ENCODE data around the gene CAV2.

The CAV2 gene

DNA sequence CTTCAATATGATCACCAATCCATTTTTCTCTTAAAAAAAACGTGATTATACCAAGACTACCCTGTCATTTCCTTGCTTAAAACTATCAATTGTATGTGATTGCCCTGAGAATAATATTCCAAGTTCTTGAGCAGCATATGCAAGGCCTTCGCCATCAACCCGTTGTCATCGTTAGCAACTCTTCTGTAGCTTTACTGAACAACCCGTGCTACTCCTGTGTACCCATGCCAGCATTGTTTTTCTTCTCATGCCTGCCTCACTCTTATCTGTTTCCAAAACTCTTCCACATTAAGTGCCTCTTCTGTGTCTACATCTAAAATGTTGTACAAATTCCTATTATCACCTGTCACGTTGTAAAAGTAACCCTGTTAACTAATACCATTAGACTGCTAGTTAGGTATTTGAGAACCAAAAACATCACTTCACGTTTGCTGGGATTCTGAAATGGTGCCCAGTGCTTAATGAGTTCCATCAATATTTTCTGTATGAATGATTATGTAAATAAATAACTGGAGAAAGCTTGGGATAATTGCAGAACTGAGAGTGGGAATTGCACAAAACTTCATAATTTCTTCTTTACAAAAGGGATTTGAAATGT, 10.5 kb downstream of the CAV2 start:
- no peaks in the 10 kb centered on the region for H3K36me3 ChIP-seq (ENCODE audit: control insufficient read depth, insufficient read depth, low read length)
- peaks cover 6% of the 10 kb centered on the region for H3K4me1 ChIP-seq (ENCODE audit: control insufficient read depth, insufficient read depth, low read length)
- WGBS, 2 experiments, result 90 to 91% methylated on average over 6 to 7 of the region's 7 CpGs
- H3K4me3 ChIP-seq (ENCODE audit: insufficient read depth, low read depth, low read length), result no peak overlapping the region
- no peaks in the 10 kb centered on the region for H3K9me3 ChIP-seq (ENCODE audit: control insufficient read depth, low read length)
- H3K27ac ChIP-seq (ENCODE audit: insufficient read depth, low read depth, low read length, poor library complexity, severe bottlenecking), result no peak overlapping the region
- no peaks in the 10 kb centered on the region for H3K27me3 ChIP-seq (ENCODE audit: control insufficient read depth, insufficient read depth, low read length, poor library complexity, severe bottlenecking)

DNA sequence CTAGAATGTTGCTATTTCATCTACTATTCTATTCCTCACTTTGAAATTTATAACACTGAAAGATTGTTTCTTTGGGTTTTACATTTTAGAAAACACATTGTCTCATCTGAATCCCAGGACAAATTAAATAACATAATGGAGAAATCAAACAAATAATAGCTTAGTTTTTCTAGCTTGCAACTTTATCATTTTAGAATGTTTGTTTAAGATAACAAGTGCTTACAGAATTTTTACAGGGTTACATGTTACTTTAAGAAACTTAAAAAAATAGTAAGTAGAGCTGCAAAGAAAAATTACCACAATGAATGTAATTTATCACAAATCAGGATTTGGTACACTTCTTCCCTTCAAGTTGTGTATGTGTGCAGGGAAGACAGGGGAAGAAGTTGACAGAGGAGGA, 11.3 kb downstream of the CAV2 start:
- Histone ChIP-seq H3K27ac (ENCODE audit: insufficient read depth, low read depth, low read length, poor library complexity, severe bottlenecking) (no peak overlapping the region), H3K9me3 (ENCODE audit: control insufficient read depth, low read length) (no peaks in the 10 kb centered on the region), H3K27me3 (ENCODE audit: control insufficient read depth, insufficient read depth, low read length, poor library complexity, severe bottlenecking) (no peaks in the 10 kb centered on the region), H3K36me3 (ENCODE audit: control insufficient read depth, insufficient read depth, low read length) (no peaks in the 10 kb centered on the region), H3K4me3 (ENCODE audit: insufficient read depth, low read depth, low read length) (no peak overlapping the region), H3K4me1 (ENCODE audit: control insufficient read depth, insufficient read depth, low read length) (peaks cover 6% of the 10 kb centered on the region)

DNA sequence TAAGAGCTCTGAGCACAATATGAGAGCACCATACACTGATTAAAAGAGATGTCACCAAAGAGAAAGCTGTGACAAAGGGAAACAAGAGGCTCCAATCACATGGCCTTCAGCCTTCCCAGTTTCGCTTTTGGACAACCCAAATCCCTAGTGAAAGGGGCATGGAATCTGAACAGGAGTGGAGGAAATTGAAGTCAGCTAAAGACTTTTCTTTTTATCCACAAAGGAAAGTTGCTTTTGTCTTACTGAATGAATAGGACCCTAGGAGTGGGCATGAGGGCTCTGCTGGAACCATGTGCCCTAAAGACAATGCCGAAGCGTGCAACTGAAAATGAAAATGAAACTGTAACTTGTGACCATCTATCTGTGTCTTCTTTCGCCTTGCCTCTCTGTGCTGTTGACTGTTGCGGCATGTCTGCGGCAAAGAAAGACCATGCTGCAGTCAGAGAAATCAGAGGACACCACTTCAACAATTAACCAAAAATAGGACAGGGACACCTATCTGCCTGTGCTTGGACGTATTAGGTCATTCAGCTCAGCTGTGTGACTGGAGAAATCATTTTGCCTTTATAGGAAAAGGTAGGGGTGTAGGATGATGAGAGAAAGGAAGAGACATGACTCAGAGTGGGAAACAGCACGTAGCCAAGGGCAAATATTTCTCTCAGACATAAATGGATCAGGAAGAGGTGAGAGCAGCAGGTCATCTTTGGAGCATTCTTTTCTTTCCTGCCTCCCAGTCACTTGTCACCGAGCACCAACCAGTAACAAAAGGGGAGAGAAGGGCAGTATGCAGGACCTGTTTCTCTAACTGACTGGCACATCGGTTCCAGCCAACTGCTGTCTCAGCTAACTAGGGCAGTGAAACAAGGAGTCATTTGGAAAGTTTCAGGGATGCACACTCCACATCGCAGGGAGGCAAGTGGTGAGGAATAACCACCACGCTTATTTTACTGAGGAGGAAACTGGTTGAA, 12.3 kb downstream of the CAV2 start:
- Histone ChIP-seq H3K4me1 (ENCODE audit: control insufficient read depth, insufficient read depth, low read length) (peaks cover 6% of the 10 kb centered on the region), H3K9me3 (ENCODE audit: control insufficient read depth, low read length) (no peaks in the 10 kb centered on the region), H3K27me3 (ENCODE audit: control insufficient read depth, insufficient read depth, low read length, poor library complexity, severe bottlenecking) (no peaks in the 10 kb centered on the region), H3K4me3 (ENCODE audit: insufficient read depth, low read depth, low read length) (no peak overlapping the region), H3K27ac (ENCODE audit: insufficient read depth, low read depth, low read length, poor library complexity, severe bottlenecking) (no peak overlapping the region), H3K36me3 (ENCODE audit: control insufficient read depth, insufficient read depth, low read length) (no peaks in the 10 kb centered on the region)
- 89% methylated on average over 12 of the region's 12 CpGs for WGBS, 2 experiments

DNA sequence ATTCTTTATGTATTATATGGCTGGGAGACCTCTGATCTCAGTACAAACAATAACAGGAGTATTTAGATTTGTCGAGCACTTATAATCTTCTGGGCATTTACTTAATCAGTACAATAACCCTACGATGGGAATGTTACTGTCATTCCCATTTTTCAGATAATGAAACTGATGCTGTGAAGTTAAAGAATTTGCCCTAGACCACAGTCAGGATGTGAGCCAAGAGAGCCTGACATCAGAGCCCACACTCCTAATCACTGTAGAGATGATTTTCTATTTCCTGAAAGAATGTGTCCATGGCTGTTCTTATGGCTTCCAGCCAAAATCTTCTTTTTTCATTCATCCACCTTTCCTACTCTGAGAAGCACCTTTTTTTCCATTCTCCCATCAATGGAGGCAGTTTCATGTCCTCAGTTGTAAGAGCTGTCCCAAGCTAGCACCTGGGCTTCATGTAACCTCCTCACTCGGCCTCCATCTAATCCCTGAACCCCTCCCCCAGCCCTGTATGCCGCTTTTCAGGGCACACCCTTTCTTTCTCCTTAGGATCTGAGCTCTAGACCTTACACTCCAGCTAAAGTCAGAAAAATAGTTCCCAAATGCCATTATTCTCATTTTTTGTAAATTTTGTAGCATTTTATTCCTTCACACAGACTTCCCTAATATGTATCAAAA, 13.1 kb downstream of the CAV2 start:
- H3K27ac ChIP-seq (ENCODE audit: insufficient read depth, low read depth, low read length, poor library complexity, severe bottlenecking), result no peak overlapping the region
- H3K9me3 ChIP-seq (ENCODE audit: control insufficient read depth, low read length), result no peaks in the 10 kb centered on the region
- no peaks in the 10 kb centered on the region for H3K36me3 ChIP-seq (ENCODE audit: control insufficient read depth, insufficient read depth, low read length)
- 84 to 87% methylated on average over 4 of the region's 4 CpGs for WGBS, 2 experiments
- no peak overlapping the region for H3K4me3 ChIP-seq (ENCODE audit: insufficient read depth, low read depth, low read length)
- H3K27me3 ChIP-seq (ENCODE audit: control insufficient read depth, insufficient read depth, low read length, poor library complexity, severe bottlenecking), result no peaks in the 10 kb centered on the region
- H3K4me1 ChIP-seq (ENCODE audit: control insufficient read depth, insufficient read depth, low read length), result peaks cover 6% of the 10 kb centered on the region

DNA sequence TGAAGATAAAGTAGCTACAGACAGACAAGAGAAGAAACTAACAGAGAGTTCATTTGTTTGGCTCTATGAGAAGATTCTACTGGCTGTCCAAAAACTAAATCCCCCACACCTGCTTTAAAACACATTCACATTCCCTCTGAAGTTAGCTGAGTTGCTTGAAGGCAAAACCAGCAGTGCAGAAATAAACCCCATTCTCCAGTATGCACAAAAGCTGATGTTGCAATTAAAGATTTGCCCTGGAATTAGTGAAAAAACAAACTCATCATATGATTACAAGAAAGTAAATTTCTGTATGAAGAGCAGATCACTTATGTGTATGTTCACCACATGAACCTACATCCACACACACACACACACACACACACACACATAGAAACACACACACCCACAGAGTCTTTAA, 16.0 kb downstream of the CAV2 start:
- Histone ChIP-seq H3K4me3 (ENCODE audit: insufficient read depth, low read depth, low read length) (no peak overlapping the region), H3K27ac (ENCODE audit: insufficient read depth, low read depth, low read length, poor library complexity, severe bottlenecking) (no peak overlapping the region), H3K36me3 (ENCODE audit: control insufficient read depth, insufficient read depth, low read length) (no peaks in the 10 kb centered on the region), H3K27me3 (ENCODE audit: control insufficient read depth, insufficient read depth, low read length, poor library complexity, severe bottlenecking) (no peaks in the 10 kb centered on the region), H3K9me3 (ENCODE audit: control insufficient read depth, low read length) (no peaks in the 10 kb centered on the region), H3K4me1 (ENCODE audit: control insufficient read depth, insufficient read depth, low read length) (peaks cover 6% of the 10 kb centered on the region)

DNA sequence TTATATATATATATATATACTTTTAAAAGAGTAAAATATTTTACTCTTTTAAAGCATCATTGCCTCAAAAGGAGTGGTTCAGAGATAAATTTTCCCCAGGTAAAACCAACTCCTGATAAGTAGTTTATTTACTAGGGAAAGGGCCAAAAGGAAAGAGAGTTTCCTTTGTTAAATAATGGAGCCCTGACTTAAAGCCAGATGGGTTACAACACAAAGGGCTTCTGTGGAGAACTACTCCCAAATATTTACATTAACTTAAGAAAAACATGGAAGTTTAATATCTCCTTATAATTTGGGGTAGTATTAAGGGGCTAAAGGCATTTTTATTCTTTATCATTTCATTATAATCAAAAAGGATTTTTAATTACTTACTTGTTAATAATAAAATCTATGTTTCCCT, 16.8 kb downstream of the CAV2 start:
- H3K27me3 ChIP-seq (ENCODE audit: control insufficient read depth, insufficient read depth, low read length, poor library complexity, severe bottlenecking), result no peaks in the 10 kb centered on the region
- H3K36me3 ChIP-seq (ENCODE audit: control insufficient read depth, insufficient read depth, low read length), result no peaks in the 10 kb centered on the region
- H3K4me3 ChIP-seq (ENCODE audit: insufficient read depth, low read depth, low read length), result no peak overlapping the region
- H3K27ac ChIP-seq (ENCODE audit: insufficient read depth, low read depth, low read length, poor library complexity, severe bottlenecking), result no peak overlapping the region
- H3K4me1 ChIP-seq (ENCODE audit: control insufficient read depth, insufficient read depth, low read length), result peaks cover 6% of the 10 kb centered on the region
- H3K9me3 ChIP-seq (ENCODE audit: control insufficient read depth, low read length), result no peaks in the 10 kb centered on the region

DNA sequence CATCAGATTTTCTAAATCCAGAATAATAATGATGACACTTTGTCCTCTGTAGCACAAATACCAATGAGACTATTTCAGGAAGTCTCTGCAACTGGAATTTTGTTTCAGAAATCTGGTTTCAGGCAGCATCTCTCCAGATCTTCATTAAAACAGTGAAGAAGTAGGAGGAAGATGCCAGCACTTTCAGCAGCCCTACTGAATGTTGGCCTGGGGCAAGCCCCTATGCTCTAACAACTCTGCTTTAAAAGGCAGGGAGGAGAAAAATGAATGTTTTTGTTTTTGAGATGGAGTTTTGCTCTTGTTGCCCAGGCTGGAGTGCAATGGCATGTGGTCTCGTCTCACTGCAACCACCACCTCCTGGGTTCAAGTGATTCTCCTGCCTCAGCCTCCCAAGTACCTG, 18.1 kb downstream of the CAV2 start:
- 88 to 94% methylated on average over 1 of the region's 1 CpG for WGBS, 2 experiments
- no peak overlapping the region for H3K4me3 ChIP-seq (ENCODE audit: insufficient read depth, low read depth, low read length)
- H3K27ac ChIP-seq (ENCODE audit: insufficient read depth, low read depth, low read length, poor library complexity, severe bottlenecking), result no peak overlapping the region
- no peaks in the 10 kb centered on the region for H3K36me3 ChIP-seq (ENCODE audit: control insufficient read depth, insufficient read depth, low read length)
- no peaks in the 10 kb centered on the region for H3K27me3 ChIP-seq (ENCODE audit: control insufficient read depth, insufficient read depth, low read length, poor library complexity, severe bottlenecking)
- no peaks in the 10 kb centered on the region for H3K4me1 ChIP-seq (ENCODE audit: control insufficient read depth, insufficient read depth, low read length)
- H3K9me3 ChIP-seq (ENCODE audit: control insufficient read depth, low read length), result no peaks in the 10 kb centered on the region

DNA sequence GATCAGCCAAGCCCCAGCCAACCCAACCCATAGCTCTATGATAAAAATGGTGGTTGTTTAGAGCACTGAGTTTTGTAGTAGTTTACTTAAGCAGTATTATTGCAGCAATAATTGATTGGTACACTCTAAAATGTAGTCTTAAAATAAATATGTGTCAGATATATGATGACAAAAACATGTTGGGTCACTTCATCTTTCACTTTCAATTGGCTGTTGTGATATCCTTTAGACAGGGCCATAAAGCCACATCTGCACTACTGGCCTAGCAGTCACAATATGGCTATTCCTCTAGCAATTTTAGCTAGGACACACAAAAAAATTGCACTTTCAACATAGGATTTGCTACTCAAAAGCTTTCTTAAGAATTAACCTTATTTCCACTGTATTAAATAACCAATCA, 19.4 kb downstream of the CAV2 start:
- no peak overlapping the region for H3K4me3 ChIP-seq (ENCODE audit: insufficient read depth, low read depth, low read length)
- H3K36me3 ChIP-seq (ENCODE audit: control insufficient read depth, insufficient read depth, low read length), result no peaks in the 10 kb centered on the region
- no peaks in the 10 kb centered on the region for H3K9me3 ChIP-seq (ENCODE audit: control insufficient read depth, low read length)
- no peaks in the 10 kb centered on the region for H3K4me1 ChIP-seq (ENCODE audit: control insufficient read depth, insufficient read depth, low read length)
- peaks cover 8% of the 10 kb centered on the region for H3K27me3 ChIP-seq (ENCODE audit: control insufficient read depth, insufficient read depth, low read length, poor library complexity, severe bottlenecking)
- H3K27ac ChIP-seq (ENCODE audit: insufficient read depth, low read depth, low read length, poor library complexity, severe bottlenecking), result no peak overlapping the region

DNA sequence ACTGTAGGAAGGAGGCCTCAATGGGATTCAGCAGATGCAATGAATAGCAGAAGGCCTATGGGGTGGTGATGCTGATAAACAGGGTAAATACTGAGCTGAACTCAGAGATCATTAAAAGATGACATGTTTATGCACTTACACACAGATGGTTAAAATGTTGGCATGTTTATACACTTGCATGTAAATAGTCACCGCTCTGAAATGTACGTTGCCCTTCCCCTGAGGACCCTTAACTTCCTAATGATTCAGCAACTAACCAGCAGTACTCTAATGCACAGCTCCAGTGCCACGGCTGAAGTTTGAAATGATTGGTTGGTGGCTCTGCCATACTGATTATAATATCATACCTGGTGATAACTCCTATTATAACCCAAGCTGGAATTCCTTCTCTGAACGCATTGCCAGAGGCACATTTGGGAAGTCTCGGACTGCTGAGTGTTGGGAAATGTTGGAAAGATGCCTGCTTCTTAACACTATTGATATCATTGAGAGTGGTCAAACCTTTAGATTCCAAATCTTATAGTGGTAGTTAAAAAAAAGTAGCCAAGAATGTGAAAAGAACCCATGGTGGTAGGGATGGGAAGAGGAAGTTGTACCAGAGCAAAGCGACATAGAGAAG, 21.6 kb downstream of the CAV2 start:
- Histone ChIP-seq H3K4me3 (ENCODE audit: insufficient read depth, low read depth, low read length) (no peak overlapping the region), H3K36me3 (ENCODE audit: control insufficient read depth, insufficient read depth, low read length) (no peaks in the 10 kb centered on the region), H3K4me1 (ENCODE audit: control insufficient read depth, insufficient read depth, low read length) (peaks cover 5% of the 10 kb centered on the region), H3K27ac (ENCODE audit: insufficient read depth, low read depth, low read length, poor library complexity, severe bottlenecking) (no peak overlapping the region), H3K27me3 (ENCODE audit: control insufficient read depth, insufficient read depth, low read length, poor library complexity, severe bottlenecking) (peaks cover 30% of the 10 kb centered on the region), H3K9me3 (ENCODE audit: control insufficient read depth, low read length) (no peaks in the 10 kb centered on the region)
- WGBS, 2 experiments, result 97% methylated on average over 5 to 6 of the region's 6 CpGs

DNA sequence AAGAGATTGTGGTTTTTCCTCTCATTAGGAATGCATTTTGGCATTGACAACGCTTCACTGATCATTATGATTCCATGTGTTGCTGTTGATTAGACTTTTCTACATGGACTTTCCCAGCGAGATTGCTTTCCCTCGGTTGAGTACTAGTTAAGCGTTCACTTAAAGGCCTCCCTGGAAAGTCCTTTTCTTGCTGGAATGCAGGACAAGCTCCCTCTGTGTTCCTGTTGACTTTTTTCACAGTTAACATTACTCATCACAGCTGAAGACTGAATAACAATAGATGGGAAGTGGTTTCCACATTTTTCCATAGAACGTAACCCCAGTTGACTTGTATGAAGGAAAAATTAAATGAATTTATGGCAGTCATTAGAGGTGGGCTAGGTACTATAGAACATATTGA, 22.7 kb downstream of the CAV2 start:
- H3K27me3 ChIP-seq (ENCODE audit: control insufficient read depth, insufficient read depth, low read length, poor library complexity, severe bottlenecking), result peaks cover 41% of the 10 kb centered on the region
- H3K27ac ChIP-seq (ENCODE audit: insufficient read depth, low read depth, low read length, poor library complexity, severe bottlenecking), result no peak overlapping the region
- H3K9me3 ChIP-seq (ENCODE audit: control insufficient read depth, low read length), result no peaks in the 10 kb centered on the region
- no peaks in the 10 kb centered on the region for H3K36me3 ChIP-seq (ENCODE audit: control insufficient read depth, insufficient read depth, low read length)
- H3K4me3 ChIP-seq (ENCODE audit: insufficient read depth, low read depth, low read length), result no peak overlapping the region
- peaks cover 5% of the 10 kb centered on the region for H3K4me1 ChIP-seq (ENCODE audit: control insufficient read depth, insufficient read depth, low read length)
- 10 to 17% methylated on average over 4 to 5 of the region's 5 CpGs for WGBS, 2 experiments

Measured in ectodermal cell (in vitro differentiated cells).